IPS-18c (cell line): Measurements from ENCODE around the gene BTBD3.
A peak's percentile ranks its signal among the peaks of the same experiment; 100 is the strongest.

Source experiments
- H3K4me3 ChIP-seq: 2 replicates; pipeline ENCODE4 v1.7.0; 2013; ENCODE audit warnings: low read depth, mild to moderate bottlenecking, low read length, moderate library complexity; ENCODE audit not compliant: insufficient read depth
- H3K9me3 ChIP-seq: one replicate; pipeline ENCODE4 v1.6.1; 2013; ENCODE audit warnings: mild to moderate bottlenecking, low read length, moderate library complexity; ENCODE audit not compliant: control insufficient read depth, insufficient read depth

The BTBD3 gene

GRCh38 chr20:11917663-11918062 is at the start of gene BTBD3:
BTBD3 (plus strand) TSS chr20:11917893; CDS start chr20:11918276, 383 bp downstream.
- H3K4me3 ChIP-seq, result no peak within 1 kb of the TSS
- H3K9me3 ChIP-seq, result no peaks in the 10 kb centered on the region

GRCh38 chr20:11869641-11870040 is 48.1 kb upstream of the BTBD3 start:
- Histone ChIP-seq H3K9me3 (no peaks in the 10 kb centered on the region), H3K4me3 (no peak overlapping the region)

DNA sequence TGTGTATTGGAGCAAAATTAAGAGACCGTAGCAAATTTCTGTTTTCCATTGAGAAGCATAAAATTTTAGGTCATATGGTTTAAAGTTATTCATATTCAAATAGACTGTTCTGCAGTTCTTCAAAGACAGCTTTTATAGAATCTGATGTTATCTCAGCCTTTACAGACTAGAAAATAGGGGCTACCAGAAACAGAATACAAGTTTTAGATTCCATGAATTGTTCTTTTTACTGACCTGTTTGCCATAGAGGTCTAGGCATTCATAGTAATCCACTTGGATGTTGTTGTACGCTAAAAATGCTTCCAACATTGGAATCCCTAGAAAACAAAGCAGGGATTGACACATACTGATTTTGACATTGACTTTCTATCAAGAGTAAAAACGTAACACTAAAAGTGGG is 47.3 kb upstream of the BTBD3 start:
- no peak overlapping the region for H3K4me3 ChIP-seq
- H3K9me3 ChIP-seq, result no peaks in the 10 kb centered on the region

- no peaks in the 10 kb centered on the region for H3K9me3 ChIP-seq
- no peak overlapping the region for H3K4me3 ChIP-seq
Observed at GRCh38 chr20:11876555-11876954, 41.1 kb upstream of the BTBD3 start.

DNA sequence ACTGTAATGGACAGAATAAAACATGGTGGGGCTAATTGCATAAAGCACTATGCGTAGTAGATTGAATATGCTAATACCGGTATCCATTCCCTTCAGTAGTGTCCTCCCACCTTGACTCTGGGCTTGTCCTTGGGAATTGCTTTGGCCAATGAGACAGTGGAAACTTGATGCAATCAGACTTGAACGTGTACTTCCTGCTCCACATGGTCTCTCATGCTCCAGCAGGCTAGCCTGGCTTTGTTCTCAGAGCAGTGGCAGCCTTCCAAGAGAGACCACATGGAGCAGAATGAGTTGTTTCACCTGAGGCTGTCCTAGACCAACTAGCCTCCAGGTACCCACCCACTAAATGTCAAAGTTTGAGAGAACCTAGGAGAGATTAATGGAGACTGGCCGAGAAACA is 37.0 kb upstream of the BTBD3 start:
- Histone ChIP-seq H3K9me3 (no peaks in the 10 kb centered on the region), H3K4me3 (no peak overlapping the region)

GRCh38 chr20:11881449-11881848 is 36.2 kb upstream of the BTBD3 start:
- no peak overlapping the region for H3K4me3 ChIP-seq

DNA sequence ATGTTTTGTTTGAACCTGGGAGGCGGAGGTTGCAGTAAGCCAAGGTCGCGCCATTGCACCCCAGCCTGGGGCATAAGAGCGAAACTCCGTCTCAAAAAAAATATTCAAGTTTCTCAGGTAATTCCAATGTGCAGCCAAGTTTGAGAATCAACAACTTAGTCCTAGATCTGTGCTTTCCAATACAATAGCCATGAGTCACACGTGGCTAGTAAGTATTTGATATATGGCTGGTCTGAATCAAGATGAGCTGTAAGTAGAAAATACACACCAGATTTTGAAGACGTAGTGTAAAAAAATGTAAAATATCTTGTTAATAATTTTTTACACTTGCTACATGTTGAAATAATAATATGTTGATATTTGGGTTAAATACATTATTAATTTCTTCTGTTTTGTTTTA is 35.0 kb upstream of the BTBD3 start:
- H3K4me3 ChIP-seq, result no peak overlapping the region
- no peaks in the 10 kb centered on the region for H3K9me3 ChIP-seq

More at GRCh38 chr20:11881449-11881848, 36.2 kb upstream of the BTBD3 start:
- no peaks in the 10 kb centered on the region for H3K9me3 ChIP-seq

- Histone ChIP-seq H3K9me3 (no peaks in the 10 kb centered on the region), H3K4me3 (no peak overlapping the region)
Observed at GRCh38 chr20:11888648-11889047, 29.0 kb upstream of the BTBD3 start.

- H3K4me3 ChIP-seq, result peak overlapping the region; percentile 80
- no peaks in the 10 kb centered on the region for H3K9me3 ChIP-seq
Observed at GRCh38 chr20:11890331-11891076, 27.2 kb upstream of the BTBD3 start.

- Histone ChIP-seq H3K9me3 (no peaks in the 10 kb centered on the region), H3K4me3 (peak overlapping the region; percentile 80)
Observed at GRCh38 chr20:11891077-11891775, 26.5 kb upstream of the BTBD3 start.

DNA sequence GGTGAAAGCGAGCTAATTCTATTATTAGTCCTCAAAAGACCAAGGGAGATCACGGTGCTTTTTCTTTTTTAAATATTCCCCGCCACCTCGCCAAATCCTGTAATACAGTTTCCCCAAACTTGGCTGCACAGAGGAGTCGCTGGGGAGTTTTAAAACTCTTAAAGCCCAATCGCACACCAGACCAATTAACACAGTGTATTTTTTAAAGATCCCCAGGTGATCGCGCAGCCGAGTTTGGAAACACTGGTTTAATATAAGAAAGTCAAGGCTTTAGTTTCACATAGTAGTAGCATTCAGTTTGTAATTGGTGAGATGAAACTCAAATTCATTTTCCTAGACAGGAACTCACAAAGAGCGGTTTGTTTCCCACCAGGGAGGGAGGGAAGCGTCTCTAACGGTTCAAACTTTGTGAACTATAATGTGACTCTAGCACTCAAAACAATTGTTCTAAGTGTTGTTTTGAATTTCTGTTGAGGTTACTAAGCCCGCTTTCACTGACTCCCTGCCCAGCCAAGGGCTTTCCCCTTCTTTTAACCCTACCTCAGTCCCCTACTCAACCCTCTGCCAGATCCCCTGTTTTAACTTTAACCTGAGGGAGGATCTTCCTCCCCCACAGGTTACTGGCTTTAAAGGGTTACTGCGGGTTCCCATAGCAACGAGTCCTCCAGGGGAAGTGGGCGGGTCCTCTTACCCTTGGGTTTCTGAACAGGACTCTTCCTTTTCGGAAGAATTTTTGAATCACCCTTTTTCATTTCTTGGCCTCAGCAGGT is 25.7 kb upstream of the BTBD3 start:
- H3K4me3 ChIP-seq, result peak overlapping the region; percentile 80

GRCh38 chr20:11894062-11894461 is 23.6 kb upstream of the BTBD3 start:
- Histone ChIP-seq H3K4me3 (no peak overlapping the region), H3K9me3 (no peaks in the 10 kb centered on the region)

More for the DNA sequence above, 25.7 kb upstream of the BTBD3 start:
- no peaks in the 10 kb centered on the region for H3K9me3 ChIP-seq

GRCh38 chr20:11895861-11896387 is 21.8 kb upstream of the BTBD3 start:
- no peaks in the 10 kb centered on the region for H3K9me3 ChIP-seq
- no peak overlapping the region for H3K4me3 ChIP-seq

GRCh38 chr20:11901127-11901526 is 16.6 kb upstream of the BTBD3 start:
- H3K9me3 ChIP-seq, result no peaks in the 10 kb centered on the region
- no peak overlapping the region for H3K4me3 ChIP-seq

- Histone ChIP-seq H3K9me3 (no peaks in the 10 kb centered on the region), H3K4me3 (no peak overlapping the region)
Observed at GRCh38 chr20:11902285-11902697, 15.4 kb upstream of the BTBD3 start.

GRCh38 chr20:11905460-11906179 is 12.1 kb upstream of the BTBD3 start:
- Histone ChIP-seq H3K9me3 (no peaks in the 10 kb centered on the region), H3K4me3 (no peak overlapping the region)
